ENCODE data around the gene ZSCAN1.

Gene ZSCAN1

GRCh38 chr19:58060231-58060630 is 26.4 kb downstream of the ZSCAN1 start:
- POLR2A ChIA-PET = no interaction called here
- TF ChIP-seq CTCF (IDR thresholded peaks at IDR 0.05; ENCODE audit: insufficient read depth, low read length, missing control alignments) = no peak
- H3K4me3 ChIP-seq (ENCODE audit: low read depth, low read length) = no peak overlapping the region
- DNase-seq (ENCODE audit: low read depth, low spot score) = no peak
- CTCF ChIA-PET = no interaction called here

- POLR2A ChIA-PET = no interaction called here
- TF ChIP-seq CTCF (IDR thresholded peaks at IDR 0.05; ENCODE audit: insufficient read depth, low read length, missing control alignments) = no peak
- CTCF ChIA-PET = no interaction called here
- no peak overlapping the region for H3K4me3 ChIP-seq (ENCODE audit: low read depth, low read length)
- DNase-seq (ENCODE audit: low read depth, low spot score) = no peak
These were observed 29.9 kb downstream of the ZSCAN1 start for GRCh38 chr19:58063712-58064111.

- TF ChIP-seq CTCF (IDR thresholded peaks at IDR 0.05; ENCODE audit: insufficient read depth, low read length, missing control alignments) = no peak
- H3K4me3 ChIP-seq (ENCODE audit: low read depth, low read length) = no peak overlapping the region
- ChIA-PET CTCF (no interaction called here), POLR2A (no interaction called here)
- no peak for DNase-seq (ENCODE audit: low read depth, low spot score)
These were observed 33.6 kb downstream of the ZSCAN1 start for GRCh38 chr19:58067240-58067912.

- CTCF ChIA-PET = interaction anchor here (0.7 kb wide), 1 partner anchor 1581 kb away, joined by 3 read pairs; no protein-coding TSS in a partner anchor
- no peak for DNase-seq (ENCODE audit: low read depth, low spot score)
- POLR2A ChIA-PET = no interaction called here
- TF ChIP-seq CTCF (IDR thresholded peaks at IDR 0.05; ENCODE audit: insufficient read depth, low read length, missing control alignments) = no peak
- no peak overlapping the region for H3K4me3 ChIP-seq (ENCODE audit: low read depth, low read length)
These were observed 46.0 kb downstream of the ZSCAN1 start for GRCh38 chr19:58079792-58080191.

- POLR2A ChIA-PET = no interaction called here
- TF ChIP-seq CTCF (IDR thresholded peaks at IDR 0.05; ENCODE audit: insufficient read depth, low read length, missing control alignments) = no peak
- DNase-seq (ENCODE audit: low read depth, low spot score) = no peak
- CTCF ChIA-PET = no interaction called here
- H3K4me3 ChIP-seq (ENCODE audit: low read depth, low read length) = no peak overlapping the region
These were observed 49.2 kb downstream of the ZSCAN1 start for GRCh38 chr19:58083021-58083420.

- POLR2A ChIA-PET = no interaction called here
- CTCF ChIA-PET = no interaction called here
- H3K4me3 ChIP-seq (ENCODE audit: low read depth, low read length) = no peak overlapping the region
- DNase-seq (ENCODE audit: low read depth, low spot score) = no peak
- no peak for TF ChIP-seq CTCF (IDR thresholded peaks at IDR 0.05; ENCODE audit: insufficient read depth, low read length, missing control alignments)
These were observed 50.9 kb downstream of the ZSCAN1 start for GRCh38 chr19:58084596-58085347.
